GM12891 (cell line): ENCODE data around the gene OSER1.

Source experiments
- POLR2A ChIP-seq: IDR thresholded peaks from 2 replicates; pipeline ENCODE4 v1.6.1; 2011; ENCODE audit warnings: low read depth, low read length, control low read depth
- POLR2AphosphoS5 ChIP-seq: IDR thresholded peaks from 2 replicates; pipeline ENCODE4 v1.6.1; 2011; ENCODE audit warnings: low read depth, low read length, control low read depth
- SPI1 ChIP-seq: IDR thresholded peaks from 2 replicates; pipeline ENCODE4 v1.6.1; 2011; ENCODE audit warnings: low read depth, low read length, control low read depth

DNA sequence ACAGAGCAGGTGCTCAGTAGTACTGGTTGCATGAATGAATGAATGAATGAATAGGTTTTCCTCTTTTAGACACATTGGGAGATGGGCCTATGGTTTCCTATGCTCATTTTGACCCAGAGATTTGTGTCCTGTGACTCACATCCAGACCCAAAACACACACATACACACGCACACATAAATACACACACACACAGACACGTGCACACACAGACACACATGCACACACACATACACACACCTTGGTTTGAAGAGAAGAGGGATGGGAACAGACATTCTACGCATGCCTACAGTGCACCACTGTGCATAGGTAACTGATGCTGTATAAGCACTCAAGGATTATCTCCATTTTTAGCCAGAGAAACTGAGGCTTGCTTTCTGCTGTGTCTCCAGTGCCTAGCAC is 27.7 kb downstream of the OSER1 start:
- TF ChIP-seq POLR2AphosphoS5 (no peak), POLR2A (no peak), SPI1 (no peak)
